ENCODE data around the gene ARHGEF4.

The ARHGEF4 gene

GRCh38 chr2:130872741-130873125, 36.0 kb downstream of the ARHGEF4 start:
- peaks cover 4% of the 10 kb centered on the region for H3K36me3 ChIP-seq (ENCODE audit: control insufficient read depth, insufficient read depth, low read length)
- 43 to 44% methylated on average over 6 of the region's 6 CpGs for WGBS, 2 experiments
- H3K27ac ChIP-seq (ENCODE audit: insufficient read depth, low read depth, low read length, poor library complexity, severe bottlenecking) = peak overlapping the region; percentile 86
- H3K4me3 ChIP-seq (ENCODE audit: insufficient read depth, low read depth, low read length) = no peak overlapping the region
- no peaks in the 10 kb centered on the region for H3K9me3 ChIP-seq (ENCODE audit: control insufficient read depth, low read length)
- H3K27me3 ChIP-seq (ENCODE audit: control insufficient read depth, insufficient read depth, low read length, poor library complexity, severe bottlenecking) = no peaks in the 10 kb centered on the region
- H3K4me1 ChIP-seq (ENCODE audit: control insufficient read depth, insufficient read depth, low read length) = peaks cover 36% of the 10 kb centered on the region

GRCh38 chr2:130873700-130874346, 37.1 kb downstream of the ARHGEF4 start:
- no peak overlapping the region for H3K4me3 ChIP-seq (ENCODE audit: insufficient read depth, low read depth, low read length)
- H3K27me3 ChIP-seq (ENCODE audit: control insufficient read depth, insufficient read depth, low read length, poor library complexity, severe bottlenecking) = no peaks in the 10 kb centered on the region
- WGBS, 2 experiments = 45 to 49% methylated on average over 9 of the region's 9 CpGs
- H3K36me3 ChIP-seq (ENCODE audit: control insufficient read depth, insufficient read depth, low read length) = peaks cover 4% of the 10 kb centered on the region
- no peaks in the 10 kb centered on the region for H3K9me3 ChIP-seq (ENCODE audit: control insufficient read depth, low read length)
- H3K4me1 ChIP-seq (ENCODE audit: control insufficient read depth, insufficient read depth, low read length) = peaks cover 36% of the 10 kb centered on the region
- peak overlapping the region; percentile 36 for H3K27ac ChIP-seq (ENCODE audit: insufficient read depth, low read depth, low read length, poor library complexity, severe bottlenecking)

GRCh38 chr2:130874512-130874911, 37.8 kb downstream of the ARHGEF4 start:
- no peak overlapping the region for H3K27ac ChIP-seq (ENCODE audit: insufficient read depth, low read depth, low read length, poor library complexity, severe bottlenecking)
- whole genome bisulfite sequencing, 2 experiments = 90% methylated on average over 2 of the region's 3 CpGs; no CpG with 5 or more reads in 1 of the 2 experiments

GRCh38 chr2:130875935-130876334, 39.2 kb downstream of the ARHGEF4 start:
- H3K9me3 ChIP-seq (ENCODE audit: control insufficient read depth, low read length) = no peaks in the 10 kb centered on the region
- H3K4me1 ChIP-seq (ENCODE audit: control insufficient read depth, insufficient read depth, low read length) = peaks cover 19% of the 10 kb centered on the region
- WGBS, 2 experiments = 95% methylated on average over 9 of the region's 9 CpGs
- H3K27ac ChIP-seq (ENCODE audit: insufficient read depth, low read depth, low read length, poor library complexity, severe bottlenecking) = no peak overlapping the region
- no peak overlapping the region for H3K4me3 ChIP-seq (ENCODE audit: insufficient read depth, low read depth, low read length)
- peaks cover 4% of the 10 kb centered on the region for H3K36me3 ChIP-seq (ENCODE audit: control insufficient read depth, insufficient read depth, low read length)
- H3K27me3 ChIP-seq (ENCODE audit: control insufficient read depth, insufficient read depth, low read length, poor library complexity, severe bottlenecking) = no peaks in the 10 kb centered on the region

More at GRCh38 chr2:130874512-130874911, 37.8 kb downstream of the ARHGEF4 start:
- H3K36me3 ChIP-seq (ENCODE audit: control insufficient read depth, insufficient read depth, low read length) = peaks cover 4% of the 10 kb centered on the region
- H3K27me3 ChIP-seq (ENCODE audit: control insufficient read depth, insufficient read depth, low read length, poor library complexity, severe bottlenecking) = no peaks in the 10 kb centered on the region
- peaks cover 33% of the 10 kb centered on the region for H3K4me1 ChIP-seq (ENCODE audit: control insufficient read depth, insufficient read depth, low read length)
- H3K4me3 ChIP-seq (ENCODE audit: insufficient read depth, low read depth, low read length) = no peak overlapping the region
- H3K9me3 ChIP-seq (ENCODE audit: control insufficient read depth, low read length) = no peaks in the 10 kb centered on the region

GRCh38 chr2:130877258-130877657, 40.5 kb downstream of the ARHGEF4 start:
- no peak overlapping the region for H3K4me3 ChIP-seq (ENCODE audit: insufficient read depth, low read depth, low read length)
- WGBS, 2 experiments = 94 to 98% methylated on average over 4 to 5 of the region's 5 CpGs
- no peaks in the 10 kb centered on the region for H3K9me3 ChIP-seq (ENCODE audit: control insufficient read depth, low read length)
- H3K27ac ChIP-seq (ENCODE audit: insufficient read depth, low read depth, low read length, poor library complexity, severe bottlenecking) = no peak overlapping the region
- H3K27me3 ChIP-seq (ENCODE audit: control insufficient read depth, insufficient read depth, low read length, poor library complexity, severe bottlenecking) = no peaks in the 10 kb centered on the region
- H3K4me1 ChIP-seq (ENCODE audit: control insufficient read depth, insufficient read depth, low read length) = peaks cover 10% of the 10 kb centered on the region
- H3K36me3 ChIP-seq (ENCODE audit: control insufficient read depth, insufficient read depth, low read length) = peaks cover 4% of the 10 kb centered on the region

GRCh38 chr2:130878316-130878715, 41.6 kb downstream of the ARHGEF4 start:
- Histone ChIP-seq H3K36me3 (ENCODE audit: control insufficient read depth, insufficient read depth, low read length) (peaks cover 4% of the 10 kb centered on the region), H3K27ac (ENCODE audit: insufficient read depth, low read depth, low read length, poor library complexity, severe bottlenecking) (no peak overlapping the region), H3K9me3 (ENCODE audit: control insufficient read depth, low read length) (no peaks in the 10 kb centered on the region), H3K27me3 (ENCODE audit: control insufficient read depth, insufficient read depth, low read length, poor library complexity, severe bottlenecking) (no peaks in the 10 kb centered on the region), H3K4me1 (ENCODE audit: control insufficient read depth, insufficient read depth, low read length) (no peaks in the 10 kb centered on the region), H3K4me3 (ENCODE audit: insufficient read depth, low read depth, low read length) (no peak overlapping the region)
- 85 to 90% methylated on average over 3 of the region's 3 CpGs for WGBS, 2 experiments

- WGBS, 2 experiments = 80 to 88% methylated on average over 2 of the region's 2 CpGs
- no peak overlapping the region for H3K4me3 ChIP-seq (ENCODE audit: insufficient read depth, low read depth, low read length)
- no peaks in the 10 kb centered on the region for H3K27me3 ChIP-seq (ENCODE audit: control insufficient read depth, insufficient read depth, low read length, poor library complexity, severe bottlenecking)
- H3K4me1 ChIP-seq (ENCODE audit: control insufficient read depth, insufficient read depth, low read length) = no peaks in the 10 kb centered on the region
- H3K9me3 ChIP-seq (ENCODE audit: control insufficient read depth, low read length) = no peaks in the 10 kb centered on the region
- H3K36me3 ChIP-seq (ENCODE audit: control insufficient read depth, insufficient read depth, low read length) = peaks cover 4% of the 10 kb centered on the region
- no peak overlapping the region for H3K27ac ChIP-seq (ENCODE audit: insufficient read depth, low read depth, low read length, poor library complexity, severe bottlenecking)
Measured at GRCh38 chr2:130878933-130879332, 42.2 kb downstream of the ARHGEF4 start.

- no peaks in the 10 kb centered on the region for H3K4me1 ChIP-seq (ENCODE audit: control insufficient read depth, insufficient read depth, low read length)
- no peaks in the 10 kb centered on the region for H3K27me3 ChIP-seq (ENCODE audit: control insufficient read depth, insufficient read depth, low read length, poor library complexity, severe bottlenecking)
- H3K9me3 ChIP-seq (ENCODE audit: control insufficient read depth, low read length) = no peaks in the 10 kb centered on the region
- H3K4me3 ChIP-seq (ENCODE audit: insufficient read depth, low read depth, low read length) = no peak overlapping the region
- H3K27ac ChIP-seq (ENCODE audit: insufficient read depth, low read depth, low read length, poor library complexity, severe bottlenecking) = no peak overlapping the region
- 94% methylated on average over 5 to 6 of the region's 6 CpGs for WGBS, 2 experiments
- H3K36me3 ChIP-seq (ENCODE audit: control insufficient read depth, insufficient read depth, low read length) = no peaks in the 10 kb centered on the region
Measured at GRCh38 chr2:130882111-130882690, 45.5 kb downstream of the ARHGEF4 start.

- no peak overlapping the region for H3K4me3 ChIP-seq (ENCODE audit: insufficient read depth, low read depth, low read length)
- H3K4me1 ChIP-seq (ENCODE audit: control insufficient read depth, insufficient read depth, low read length) = no peaks in the 10 kb centered on the region
- H3K27ac ChIP-seq (ENCODE audit: insufficient read depth, low read depth, low read length, poor library complexity, severe bottlenecking) = no peak overlapping the region
- 90 to 92% methylated on average over 6 of the region's 6 CpGs for WGBS, 2 experiments
- no peaks in the 10 kb centered on the region for H3K27me3 ChIP-seq (ENCODE audit: control insufficient read depth, insufficient read depth, low read length, poor library complexity, severe bottlenecking)
- no peaks in the 10 kb centered on the region for H3K9me3 ChIP-seq (ENCODE audit: control insufficient read depth, low read length)
- no peaks in the 10 kb centered on the region for H3K36me3 ChIP-seq (ENCODE audit: control insufficient read depth, insufficient read depth, low read length)
Measured at GRCh38 chr2:130882991-130883390, 46.3 kb downstream of the ARHGEF4 start.

- H3K36me3 ChIP-seq (ENCODE audit: control insufficient read depth, insufficient read depth, low read length) = no peaks in the 10 kb centered on the region
- H3K4me3 ChIP-seq (ENCODE audit: insufficient read depth, low read depth, low read length) = no peak overlapping the region
- no peaks in the 10 kb centered on the region for H3K9me3 ChIP-seq (ENCODE audit: control insufficient read depth, low read length)
- H3K27ac ChIP-seq (ENCODE audit: insufficient read depth, low read depth, low read length, poor library complexity, severe bottlenecking) = no peak overlapping the region
- no peaks in the 10 kb centered on the region for H3K27me3 ChIP-seq (ENCODE audit: control insufficient read depth, insufficient read depth, low read length, poor library complexity, severe bottlenecking)
- 89 to 90% methylated on average over 4 of the region's 4 CpGs for WGBS, 2 experiments
- H3K4me1 ChIP-seq (ENCODE audit: control insufficient read depth, insufficient read depth, low read length) = no peaks in the 10 kb centered on the region
Measured at GRCh38 chr2:130883496-130883895, 46.8 kb downstream of the ARHGEF4 start.
